SK-N-SH (cell line): ENCODE data around the gene SRBD1. TPM values are rescaled to one million over a fixed set of nuclear protein-coding genes. Genes with fewer than 3 reads are reported as not detected.

ENCODE experiments used
- CTCF ChIA-PET: fragments of 300-600, 350-600 bp; formaldehyde crosslinking; extraction: SDS; loops from one replicate; lab custom pipeline; 2021; lab: Yijun Ruan, JAX
- POLR2A ChIA-PET: fragments of 350-600 bp; sonication (Branson Sonifier 250); formaldehyde crosslinking; extraction: SDS; loops from one replicate; lab custom pipeline; 2020; ENCODE audit warnings: antibody characterized with exemption, inconsistent platforms; lab: Yijun Ruan, JAX
- DNase-seq: peaks from one replicate; pipeline ENCODE4 v3.0.0; 2012
- H2AFZ ChIP-seq: fragments of 200-600 bp; sonication (generic); 2 replicates; pipeline ENCODE4 v1.8.1; 2016; ENCODE audit warnings: antibody characterized with exemption, mild to moderate bottlenecking, low read depth
- H3F3A ChIP-seq: fragments of 200-600 bp; sonication (generic); replicated peaks from 2 replicates; pipeline ENCODE3; 2016; ENCODE audit warnings: antibody characterized with exemption, mild to moderate bottlenecking; ENCODE audit not compliant: insufficient read depth
- H3K27ac ChIP-seq, 2 experiments: fragments of 200-500 bp in 1 of 2; fragments of 200-600 bp in 1 of 2; sonication (Bioruptor generic) in 1 of 2; sonication (generic), shearing (Covaris generic) in 1 of 2; 2 replicates each; pipeline versions ENCODE4 v1.5.1 to v1.6.1; 2014 to 2016; ENCODE audit warnings: low read depth in 2 of 2, inconsistent platforms in 1 of 2, low read length in 1 of 2, mild to moderate bottlenecking in 1 of 2, mixed read lengths in 1 of 2
- H3K27me3 ChIP-seq: fragments of 200-600 bp; sonication (generic), shearing (Covaris generic); 2 replicates; pipeline ENCODE4 v1.6.1; 2016; ENCODE audit warnings: mixed run types; ENCODE audit not compliant: insufficient read depth
- H3K36me3 ChIP-seq, 2 experiments: fragments of 200-500 bp in 1 of 2; fragments of 200-600 bp in 1 of 2; sonication (Bioruptor generic) in 1 of 2; sonication (generic) in 1 of 2; replicated peaks in 1 of 2; 2 replicates each; pipeline versions ENCODE3 to v1.5.1; 2014 to 2016; ENCODE audit warnings: low read length in 1 of 2, mild to moderate bottlenecking in 1 of 2; ENCODE audit not compliant: insufficient read depth in 2 of 2, control insufficient read depth in 1 of 2
- H3K4me1 ChIP-seq, 2 experiments: fragments of 200-500 bp in 1 of 2; fragments of 200-600 bp in 1 of 2; sonication (Bioruptor generic) in 1 of 2; sonication (generic), shearing (Covaris generic) in 1 of 2; 2 replicates each; pipeline versions ENCODE4 v1.5.1 to v1.6.1; 2014 to 2016; ENCODE audit warnings: low read depth in 1 of 2, low read length in 1 of 2, mixed run types in 1 of 2; ENCODE audit not compliant: insufficient read depth in 2 of 2, control insufficient read depth in 1 of 2
- H3K4me2 ChIP-seq: fragments of 200-600 bp; sonication (generic), shearing (Covaris generic); 2 replicates; pipeline ENCODE4 v1.6.1; 2017; ENCODE audit warnings: mixed run types
- H3K4me3 ChIP-seq, 2 experiments: fragments of 200-500 bp in 1 of 2; fragments of 200-600 bp in 1 of 2; sonication (Bioruptor generic) in 1 of 2; sonication (generic), shearing (Covaris generic) in 1 of 2; 2 replicates each; pipeline versions ENCODE4 v1.5.1 to v1.8.1; 2014 to 2016; ENCODE audit warnings: low read depth in 2 of 2, inconsistent platforms in 1 of 2, low read length in 1 of 2, mild to moderate bottlenecking in 1 of 2, mixed read lengths in 1 of 2, moderate library complexity in 1 of 2
- H3K79me2 ChIP-seq: fragments of 200-600 bp; sonication (generic); 2 replicates; pipeline ENCODE4 v1.8.1; 2017; ENCODE audit warnings: mild to moderate bottlenecking; ENCODE audit not compliant: insufficient read depth
- H3K9ac ChIP-seq: fragments of 200-600 bp; sonication (generic); 2 replicates; pipeline ENCODE4 v1.6.1; 2017; ENCODE audit warnings: mixed run types
- H3K9me2 ChIP-seq: fragments of 200-600 bp; sonication (generic); 2 replicates; pipeline ENCODE4 v1.6.1; 2017; ENCODE audit warnings: mixed run types
- H3K9me3 ChIP-seq: fragments of 200-600 bp; sonication (generic); 2 replicates; pipeline ENCODE4 v1.6.1; 2017; ENCODE audit warnings: mixed run types, mild to moderate bottlenecking, moderate library complexity
- H4K20me1 ChIP-seq: fragments of 200-600 bp; sonication (generic); 2 replicates; pipeline ENCODE4 v1.6.1; 2017; ENCODE audit warnings: mild to moderate bottlenecking, mixed run types; ENCODE audit not compliant: insufficient read depth
- FOSL2 ChIP-seq: IDR thresholded peaks from 2 replicates; pipeline ENCODE4 v1.4.0; 2012; ENCODE audit warnings: low read depth, mild to moderate bottlenecking, moderate library complexity, borderline replicate concordance
- FOXJ3 ChIP-seq: sonication (generic); formaldehyde crosslinking; IDR thresholded peaks from 2 replicates; pipeline ENCODE4 v1.5.1; 2020; ENCODE audit warnings: mild to moderate bottlenecking, missing genetic modification reagents
- FOXM1 ChIP-seq: IDR thresholded peaks from 2 replicates; pipeline ENCODE4 v1.4.0; 2012; ENCODE audit warnings: low read depth, mild to moderate bottlenecking
- GATA2 ChIP-seq: sonication (generic); formaldehyde crosslinking; IDR thresholded peaks from 2 replicates; pipeline ENCODE4 v1.5.0; 2020; ENCODE audit warnings: mild to moderate bottlenecking, missing genetic modification reagents
- JUND ChIP-seq: IDR thresholded peaks from 2 replicates; pipeline ENCODE4 v1.4.0; 2012
- MXI1 ChIP-seq: IDR thresholded peaks from 2 replicates; pipeline ENCODE4 v1.6.1; 2012; ENCODE audit warnings: mild to moderate bottlenecking, low read depth, low read length, improper control_type of control experiment
- NFIC ChIP-seq: IDR thresholded peaks from 2 replicates; pipeline ENCODE4 v1.4.0; 2012; ENCODE audit warnings: borderline replicate concordance
- NRF1 ChIP-seq: IDR thresholded peaks from 2 replicates; pipeline ENCODE4 v1.6.1; 2012; ENCODE audit warnings: low read depth, mild to moderate bottlenecking, low read length
- RAD21 ChIP-seq: IDR thresholded peaks from 2 replicates; pipeline ENCODE4 v1.6.1; 2012; ENCODE audit warnings: mild to moderate bottlenecking, low read length
- RFX5 ChIP-seq: IDR thresholded peaks from 2 replicates; pipeline ENCODE4 v1.6.1; 2012; ENCODE audit warnings: mild to moderate bottlenecking, improper control_type of control experiment, low read length
- RXRA ChIP-seq: IDR thresholded peaks from 2 replicates; pipeline ENCODE4 v1.4.0; 2012; ENCODE audit warnings: low read depth, mild to moderate bottlenecking, borderline replicate concordance
- SIN3A ChIP-seq: IDR thresholded peaks from 2 replicates; pipeline ENCODE4 v1.6.1; 2012; ENCODE audit warnings: low read depth, mild to moderate bottlenecking, low read length, moderate library complexity, borderline replicate concordance
- TEAD4 ChIP-seq: IDR thresholded peaks from 2 replicates; pipeline ENCODE4 v1.4.0; 2012; ENCODE audit warnings: mild to moderate bottlenecking, borderline replicate concordance; ENCODE audit not compliant: insufficient read depth
- YY1 ChIP-seq: IDR thresholded peaks from 2 replicates; pipeline ENCODE4 v1.4.0; 2012; ENCODE audit warnings: low read depth, mild to moderate bottlenecking
- WGBS: methylation state at CpG from one replicate; pipeline ENCODE4 v1.1.6; 2017; ENCODE audit warnings: low lambda C conversion rate; 5-methylcytosine and 5-hydroxymethylcytosine counted together
- polyA plus RNA-seq, 3 experiments: library from polyadenylated mRNA; depleted of rRNA; stranded (reverse); fragments of >200 nt; gene quantifications; 2 replicates each; pipeline ENCODE4 v1.2.3, GENCODE V29; 2012
- TF ChIP-seq, protein P1 (sequence below): fragments of 150-350 bp; IDR thresholded peaks from 2 replicates; pipeline ENCODE4 v1.6.1; 2017; ENCODE audit warnings: antibody characterized with exemption, low read length, low read depth, borderline replicate concordance
- TF ChIP-seq, protein P2 (sequence below): IDR thresholded peaks from 2 replicates; pipeline ENCODE4 v1.4.0; 2012; ENCODE audit warnings: low read depth
- TF ChIP-seq, protein P3 (sequence below): IDR thresholded peaks from 2 replicates; pipeline ENCODE4 v1.4.0; 2012; ENCODE audit warnings: low read depth, borderline replicate concordance
- TF ChIP-seq, protein P4 (sequence below): IDR thresholded peaks from 2 replicates; pipeline ENCODE4 v1.6.1; 2012; ENCODE audit warnings: mild to moderate bottlenecking, low read depth, low read length, moderate library complexity
- TF ChIP-seq, protein P5 (sequence below): IDR thresholded peaks from 2 replicates; pipeline ENCODE4; 2012

The SRBD1 gene
- polyA plus RNA-seq, 1 of the 3 experiments (the other 2 are of a cell fraction) = 3.2 TPM

DNA sequence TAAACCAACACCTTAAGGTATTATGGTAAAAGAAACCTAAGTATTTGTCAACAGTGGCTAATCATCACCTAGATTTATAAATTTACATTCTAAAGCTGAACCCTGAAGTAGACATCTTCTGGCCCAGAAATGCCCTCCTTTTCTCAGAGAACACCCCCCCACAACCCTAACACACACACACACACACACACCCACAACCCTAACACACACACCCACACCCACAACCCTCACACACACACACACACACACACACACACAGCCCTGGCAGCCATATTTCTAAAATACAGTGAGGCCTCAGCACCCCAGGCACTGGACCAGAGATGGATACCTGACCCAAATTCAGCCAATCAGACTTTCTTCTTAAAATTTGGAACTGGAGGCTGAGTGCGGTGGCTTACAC is 14.3 kb downstream of the SRBD1 start:
- no peaks in the 10 kb centered on the region for H3K9me3 ChIP-seq
- no peaks in the 10 kb centered on the region for H4K20me1 ChIP-seq
- TF ChIP-seq NRF1 (no peak), JUND (no peak), RXRA (no peak)
- no peak overlapping the region for H3K27ac ChIP-seq
- 100% methylated on average over 1 of the region's 1 CpG for WGBS
- H3K36me3 ChIP-seq = peaks cover 22 to 54% of the 10 kb centered on the region in 2 experiments
- no peak overlapping the region for H2AFZ ChIP-seq
- H3K4me2 ChIP-seq = no peak overlapping the region
- peaks cover 6% of the 10 kb centered on the region; the same call in 1 of the 2 replicates for H3K79me2 ChIP-seq
- H3K4me3 ChIP-seq = no peak overlapping the region
- ChIA-PET CTCF (interaction anchor here (0.7 to 3.0 kb wide), 8 partner anchors 9 to 615 kb away, joined by 3 to 19 read pairs (median 4); no protein-coding TSS in a partner anchor), POLR2A (no interaction called here)
- no peak overlapping the region for H3K9ac ChIP-seq
- no peaks in the 10 kb centered on the region for H3K9me2 ChIP-seq
- H3K27me3 ChIP-seq = no peaks in the 10 kb centered on the region
- H3K4me1 ChIP-seq = no peaks in the 10 kb centered on the region; a peak in 2 of 4 replicates
- H3F3A ChIP-seq = peaks cover 3% of the 10 kb centered on the region
- no peak for DNase-seq

DNA sequence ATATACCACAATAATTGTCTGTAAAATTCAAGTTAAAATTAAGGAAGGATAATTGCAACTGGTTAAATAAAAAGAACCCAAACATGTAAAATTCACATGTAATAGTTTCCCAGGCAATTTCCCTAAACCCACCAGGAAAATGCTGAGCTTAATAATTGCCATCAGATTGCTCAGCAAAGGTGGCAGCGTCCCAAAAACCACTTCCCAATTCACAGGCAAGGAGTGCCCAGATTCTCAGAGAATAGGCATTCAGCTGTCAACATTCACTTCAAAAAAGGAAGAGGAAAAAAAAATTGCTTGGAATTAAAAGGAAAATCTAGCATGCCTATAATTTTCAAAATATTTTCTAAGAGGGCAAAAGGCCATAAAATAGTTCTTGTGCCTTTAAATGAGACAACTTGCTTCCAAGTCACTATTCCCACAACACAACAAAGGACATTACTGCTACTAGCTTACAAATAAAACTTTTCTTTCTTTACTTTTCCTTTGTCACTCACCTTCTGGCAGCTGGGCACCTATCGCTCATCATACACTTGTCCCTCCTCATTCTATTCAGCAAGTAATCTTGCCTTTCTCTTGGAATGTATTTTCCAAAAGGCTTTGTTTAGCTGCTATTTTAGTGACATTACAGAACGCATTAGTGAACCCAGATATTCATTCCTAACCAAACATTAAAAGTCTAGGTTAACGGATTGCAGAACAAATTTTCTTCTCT is 15.2 kb downstream of the SRBD1 start:
- Histone ChIP-seq H2AFZ (no peak overlapping the region), H3K27ac (peak overlapping the region in 1 of 2 experiments; percentile 27; a peak in 2 of 4 replicates), H3K9me3 (no peaks in the 10 kb centered on the region), H3K9ac (no peak overlapping the region), H3K9me2 (no peaks in the 10 kb centered on the region), H3K4me2 (no peak overlapping the region), H3K4me3 (no peak overlapping the region), H3K4me1 (no peaks in the 10 kb centered on the region; a peak in 2 of 4 replicates), H3F3A (peaks cover 3% of the 10 kb centered on the region), H3K36me3 (peaks cover 13 to 46% of the 10 kb centered on the region in 2 experiments), H3K79me2 (peaks cover 6% of the 10 kb centered on the region; the same call in 1 of the 2 replicates), H3K27me3 (no peaks in the 10 kb centered on the region), H4K20me1 (no peaks in the 10 kb centered on the region)
- ChIA-PET POLR2A (no interaction called here), CTCF (interaction anchor here (0.6 to 3.0 kb wide), 6 partner anchors 8 to 614 kb away, joined by 3 to 19 read pairs (median 4); no protein-coding TSS in a partner anchor)
- 88% methylated on average over 4 of the region's 4 CpGs for WGBS
- DNase-seq = no peak
- TF ChIP-seq FOXM1 (no peak), SIN3A (no peak), FOSL2 (peak; percentile 18; the same call in 1 of the 2 replicates), YY1 (no peak), NFIC (peak; percentile 29; the same call in 1 of the 2 replicates), TEAD4 (no peak), GATA2 (no peak), FOXJ3 (CRISPR knock-in tag) (no peak), MXI1 (no peak), RAD21 (no peak), RFX5 (no peak)
- TF ChIP-seq, protein P1, sequence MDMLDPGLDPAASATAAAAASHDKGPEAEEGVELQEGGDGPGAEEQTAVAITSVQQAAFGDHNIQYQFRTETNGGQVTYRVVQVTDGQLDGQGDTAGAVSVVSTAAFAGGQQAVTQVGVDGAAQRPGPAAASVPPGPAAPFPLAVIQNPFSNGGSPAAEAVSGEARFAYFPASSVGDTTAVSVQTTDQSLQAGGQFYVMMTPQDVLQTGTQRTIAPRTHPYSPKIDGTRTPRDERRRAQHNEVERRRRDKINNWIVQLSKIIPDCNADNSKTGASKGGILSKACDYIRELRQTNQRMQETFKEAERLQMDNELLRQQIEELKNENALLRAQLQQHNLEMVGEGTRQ = no peak
- TF ChIP-seq, protein P2, sequence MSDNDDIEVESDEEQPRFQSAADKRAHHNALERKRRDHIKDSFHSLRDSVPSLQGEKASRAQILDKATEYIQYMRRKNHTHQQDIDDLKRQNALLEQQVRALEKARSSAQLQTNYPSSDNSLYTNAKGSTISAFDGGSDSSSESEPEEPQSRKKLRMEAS = no peak
- TF ChIP-seq, protein P3, sequence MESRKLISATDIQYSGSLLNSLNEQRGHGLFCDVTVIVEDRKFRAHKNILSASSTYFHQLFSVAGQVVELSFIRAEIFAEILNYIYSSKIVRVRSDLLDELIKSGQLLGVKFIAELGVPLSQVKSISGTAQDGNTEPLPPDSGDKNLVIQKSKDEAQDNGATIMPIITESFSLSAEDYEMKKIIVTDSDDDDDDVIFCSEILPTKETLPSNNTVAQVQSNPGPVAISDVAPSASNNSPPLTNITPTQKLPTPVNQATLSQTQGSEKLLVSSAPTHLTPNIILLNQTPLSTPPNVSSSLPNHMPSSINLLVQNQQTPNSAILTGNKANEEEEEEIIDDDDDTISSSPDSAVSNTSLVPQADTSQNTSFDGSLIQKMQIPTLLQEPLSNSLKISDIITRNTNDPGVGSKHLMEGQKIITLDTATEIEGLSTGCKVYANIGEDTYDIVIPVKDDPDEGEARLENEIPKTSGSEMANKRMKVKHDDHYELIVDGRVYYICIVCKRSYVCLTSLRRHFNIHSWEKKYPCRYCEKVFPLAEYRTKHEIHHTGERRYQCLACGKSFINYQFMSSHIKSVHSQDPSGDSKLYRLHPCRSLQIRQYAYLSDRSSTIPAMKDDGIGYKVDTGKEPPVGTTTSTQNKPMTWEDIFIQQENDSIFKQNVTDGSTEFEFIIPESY = no peak
- TF ChIP-seq, protein P4, sequence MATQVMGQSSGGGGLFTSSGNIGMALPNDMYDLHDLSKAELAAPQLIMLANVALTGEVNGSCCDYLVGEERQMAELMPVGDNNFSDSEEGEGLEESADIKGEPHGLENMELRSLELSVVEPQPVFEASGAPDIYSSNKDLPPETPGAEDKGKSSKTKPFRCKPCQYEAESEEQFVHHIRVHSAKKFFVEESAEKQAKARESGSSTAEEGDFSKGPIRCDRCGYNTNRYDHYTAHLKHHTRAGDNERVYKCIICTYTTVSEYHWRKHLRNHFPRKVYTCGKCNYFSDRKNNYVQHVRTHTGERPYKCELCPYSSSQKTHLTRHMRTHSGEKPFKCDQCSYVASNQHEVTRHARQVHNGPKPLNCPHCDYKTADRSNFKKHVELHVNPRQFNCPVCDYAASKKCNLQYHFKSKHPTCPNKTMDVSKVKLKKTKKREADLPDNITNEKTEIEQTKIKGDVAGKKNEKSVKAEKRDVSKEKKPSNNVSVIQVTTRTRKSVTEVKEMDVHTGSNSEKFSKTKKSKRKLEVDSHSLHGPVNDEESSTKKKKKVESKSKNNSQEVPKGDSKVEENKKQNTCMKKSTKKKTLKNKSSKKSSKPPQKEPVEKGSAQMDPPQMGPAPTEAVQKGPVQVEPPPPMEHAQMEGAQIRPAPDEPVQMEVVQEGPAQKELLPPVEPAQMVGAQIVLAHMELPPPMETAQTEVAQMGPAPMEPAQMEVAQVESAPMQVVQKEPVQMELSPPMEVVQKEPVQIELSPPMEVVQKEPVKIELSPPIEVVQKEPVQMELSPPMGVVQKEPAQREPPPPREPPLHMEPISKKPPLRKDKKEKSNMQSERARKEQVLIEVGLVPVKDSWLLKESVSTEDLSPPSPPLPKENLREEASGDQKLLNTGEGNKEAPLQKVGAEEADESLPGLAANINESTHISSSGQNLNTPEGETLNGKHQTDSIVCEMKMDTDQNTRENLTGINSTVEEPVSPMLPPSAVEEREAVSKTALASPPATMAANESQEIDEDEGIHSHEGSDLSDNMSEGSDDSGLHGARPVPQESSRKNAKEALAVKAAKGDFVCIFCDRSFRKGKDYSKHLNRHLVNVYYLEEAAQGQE = no peak
- TF ChIP-seq, protein P5, sequence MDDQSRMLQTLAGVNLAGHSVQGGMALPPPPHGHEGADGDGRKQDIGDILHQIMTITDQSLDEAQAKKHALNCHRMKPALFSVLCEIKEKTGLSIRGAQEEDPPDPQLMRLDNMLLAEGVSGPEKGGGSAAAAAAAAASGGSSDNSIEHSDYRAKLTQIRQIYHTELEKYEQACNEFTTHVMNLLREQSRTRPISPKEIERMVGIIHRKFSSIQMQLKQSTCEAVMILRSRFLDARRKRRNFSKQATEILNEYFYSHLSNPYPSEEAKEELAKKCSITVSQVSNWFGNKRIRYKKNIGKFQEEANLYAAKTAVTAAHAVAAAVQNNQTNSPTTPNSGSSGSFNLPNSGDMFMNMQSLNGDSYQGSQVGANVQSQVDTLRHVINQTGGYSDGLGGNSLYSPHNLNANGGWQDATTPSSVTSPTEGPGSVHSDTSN = peak; percentile 38; the same call in 1 of the 2 replicates
